ENCODE results near the gene CDH4. TPM values are rescaled to one million over a fixed set of nuclear protein-coding genes. Genes with fewer than 3 reads are reported as not detected.

Gene CDH4
- total RNA-seq, 1 donor from 2014 or later, result 8.3 TPM

- no peak for DNase-seq (ENCODE audit: extremely low spot score, unreplicated experiment)
- Mint-ChIP-seq H3K36me3 (no peaks in the 10 kb centered on the region), H3K27ac (no peak overlapping the region), H3K4me3 (no peak overlapping the region), H3K9me3 (no peaks in the 10 kb centered on the region), H3K27me3 (peaks cover 2% of the 10 kb centered on the region), H3K4me1 (ENCODE audit: unreplicated experiment) (no peaks in the 10 kb centered on the region)
- TF ChIP-seq, protein P1, sequence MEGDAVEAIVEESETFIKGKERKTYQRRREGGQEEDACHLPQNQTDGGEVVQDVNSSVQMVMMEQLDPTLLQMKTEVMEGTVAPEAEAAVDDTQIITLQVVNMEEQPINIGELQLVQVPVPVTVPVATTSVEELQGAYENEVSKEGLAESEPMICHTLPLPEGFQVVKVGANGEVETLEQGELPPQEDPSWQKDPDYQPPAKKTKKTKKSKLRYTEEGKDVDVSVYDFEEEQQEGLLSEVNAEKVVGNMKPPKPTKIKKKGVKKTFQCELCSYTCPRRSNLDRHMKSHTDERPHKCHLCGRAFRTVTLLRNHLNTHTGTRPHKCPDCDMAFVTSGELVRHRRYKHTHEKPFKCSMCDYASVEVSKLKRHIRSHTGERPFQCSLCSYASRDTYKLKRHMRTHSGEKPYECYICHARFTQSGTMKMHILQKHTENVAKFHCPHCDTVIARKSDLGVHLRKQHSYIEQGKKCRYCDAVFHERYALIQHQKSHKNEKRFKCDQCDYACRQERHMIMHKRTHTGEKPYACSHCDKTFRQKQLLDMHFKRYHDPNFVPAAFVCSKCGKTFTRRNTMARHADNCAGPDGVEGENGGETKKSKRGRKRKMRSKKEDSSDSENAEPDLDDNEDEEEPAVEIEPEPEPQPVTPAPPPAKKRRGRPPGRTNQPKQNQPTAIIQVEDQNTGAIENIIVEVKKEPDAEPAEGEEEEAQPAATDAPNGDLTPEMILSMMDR (conservative IDR thresholded peaks at IDR 0.05), result no peak
These were observed 660.8 kb downstream of the CDH4 start for GRCh38 chr20:61912665-61913422.

DNA sequence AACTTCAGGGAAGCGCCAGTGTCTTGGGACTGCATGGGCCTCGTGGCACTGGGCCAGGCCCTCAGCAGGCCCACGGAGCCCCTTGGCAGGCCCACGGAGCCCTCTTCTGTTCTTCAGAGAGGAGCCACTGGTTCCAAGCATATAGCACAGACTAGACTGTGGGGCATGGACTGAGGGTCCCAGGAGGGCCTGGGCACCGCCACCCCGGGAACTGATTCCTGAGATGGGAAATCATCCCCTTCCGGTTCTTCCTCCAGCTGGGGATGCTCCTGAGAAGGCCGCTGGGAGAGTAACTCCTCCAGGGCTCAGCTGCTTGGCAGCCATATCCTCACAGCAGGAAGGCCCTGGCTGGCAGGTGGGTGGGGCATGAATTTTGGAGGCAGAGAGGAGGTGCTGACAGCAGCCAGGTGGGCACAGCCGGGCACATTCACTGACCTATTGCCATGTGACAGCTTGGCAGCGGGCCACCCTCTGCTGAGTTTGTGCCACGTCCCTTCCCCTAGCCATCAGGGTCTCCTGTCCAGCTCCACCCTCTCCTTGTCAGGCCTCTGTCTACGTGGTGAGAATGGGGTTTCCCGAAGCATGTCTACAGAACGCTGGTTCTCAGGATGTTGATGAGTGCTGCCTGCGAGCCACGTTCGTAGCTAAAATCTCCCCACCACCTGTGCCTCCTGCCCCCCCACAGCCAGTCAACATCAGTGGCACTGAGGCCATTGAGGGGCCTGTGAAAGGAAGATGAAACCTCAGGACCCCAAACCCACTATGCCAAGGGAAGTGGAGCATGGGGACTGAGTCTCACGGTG, 661.6 kb downstream of the CDH4 start:
- H3K27ac Mint-ChIP-seq, result no peak overlapping the region

DNA sequence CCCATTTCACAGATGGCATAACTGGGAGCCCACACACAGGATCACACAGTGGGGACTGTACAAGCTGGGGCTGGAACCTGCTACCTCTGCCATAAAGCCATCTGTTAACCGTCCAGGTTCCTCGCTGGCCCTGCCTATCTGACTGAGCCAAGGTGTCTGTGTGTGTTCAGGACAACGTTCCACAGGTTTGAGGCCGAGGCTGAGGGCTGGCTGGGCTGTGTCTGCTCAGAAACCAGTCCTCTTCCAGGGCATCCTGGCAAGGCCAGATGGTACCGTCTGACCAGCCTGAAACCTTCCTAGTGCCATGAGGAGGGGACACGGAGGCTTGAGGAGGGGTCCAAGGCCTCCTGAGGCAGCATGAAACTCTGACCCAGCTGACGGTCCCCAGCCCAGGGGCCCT, 663.0 kb downstream of the CDH4 start:
- Mint-ChIP-seq H3K36me3 (no peaks in the 10 kb centered on the region), H3K27me3 (peaks cover 2% of the 10 kb centered on the region), H3K4me3 (no peak overlapping the region), H3K4me1 (ENCODE audit: unreplicated experiment) (no peaks in the 10 kb centered on the region), H3K9me3 (no peaks in the 10 kb centered on the region), H3K27ac (no peak overlapping the region)
- TF ChIP-seq, protein P1 (conservative IDR thresholded peaks at IDR 0.05), result no peak
- DNase-seq (ENCODE audit: extremely low spot score, unreplicated experiment), result no peak

More for the DNA sequence above, 661.6 kb downstream of the CDH4 start:
- Mint-ChIP-seq H3K4me3 (no peak overlapping the region), H3K27me3 (peaks cover 2% of the 10 kb centered on the region), H3K9me3 (no peaks in the 10 kb centered on the region), H3K36me3 (no peaks in the 10 kb centered on the region), H3K4me1 (ENCODE audit: unreplicated experiment) (no peaks in the 10 kb centered on the region)
- DNase-seq (ENCODE audit: extremely low spot score, unreplicated experiment), result no peak
- TF ChIP-seq, protein P1 (conservative IDR thresholded peaks at IDR 0.05), result no peak

- no peak overlapping the region for H3K27ac Mint-ChIP-seq
- no peaks in the 10 kb centered on the region for H3K4me1 Mint-ChIP-seq (ENCODE audit: unreplicated experiment)
- no peak for DNase-seq (ENCODE audit: extremely low spot score, unreplicated experiment)
- H3K36me3 Mint-ChIP-seq, result no peaks in the 10 kb centered on the region
- H3K27me3 Mint-ChIP-seq, result peaks cover 2% of the 10 kb centered on the region
- H3K9me3 Mint-ChIP-seq, result no peaks in the 10 kb centered on the region
- no peak overlapping the region for H3K4me3 Mint-ChIP-seq
- TF ChIP-seq, protein P1 (conservative IDR thresholded peaks at IDR 0.05), result no peak
These were observed 664.3 kb downstream of the CDH4 start for GRCh38 chr20:61916318-61916891.

GRCh38 chr20:61917474-61918145, 665.5 kb downstream of the CDH4 start:
- Mint-ChIP-seq H3K36me3 (no peaks in the 10 kb centered on the region), H3K27ac (no peak overlapping the region), H3K9me3 (no peaks in the 10 kb centered on the region), H3K27me3 (peaks cover 3% of the 10 kb centered on the region), H3K4me1 (ENCODE audit: unreplicated experiment) (no peaks in the 10 kb centered on the region), H3K4me3 (no peak overlapping the region)
- TF ChIP-seq, protein P1 (conservative IDR thresholded peaks at IDR 0.05), result no peak
- no peak for DNase-seq (ENCODE audit: extremely low spot score, unreplicated experiment)
